Glomerular visceral epithelial cell (primary cell): ENCODE measurements around the gene PAQR8.

ENCODE experiments used
- DNase-seq: peaks from one replicate; pipeline ENCODE4 v3.0.0-alpha.2; 2016; ENCODE audit errors: extremely low spot score

Gene PAQR8, protein sequence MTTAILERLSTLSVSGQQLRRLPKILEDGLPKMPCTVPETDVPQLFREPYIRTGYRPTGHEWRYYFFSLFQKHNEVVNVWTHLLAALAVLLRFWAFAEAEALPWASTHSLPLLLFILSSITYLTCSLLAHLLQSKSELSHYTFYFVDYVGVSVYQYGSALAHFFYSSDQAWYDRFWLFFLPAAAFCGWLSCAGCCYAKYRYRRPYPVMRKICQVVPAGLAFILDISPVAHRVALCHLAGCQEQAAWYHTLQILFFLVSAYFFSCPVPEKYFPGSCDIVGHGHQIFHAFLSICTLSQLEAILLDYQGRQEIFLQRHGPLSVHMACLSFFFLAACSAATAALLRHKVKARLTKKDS

GRCh38 chr6:52361945-52362442 is at the start of gene PAQR8:
Gene PAQR8, plus strand, starts transcription at chr6:52362151. Its CDS starts 41,063 bp downstream, at chr6:52403214.
- peak; percentile 81 for DNase-seq

DNA sequence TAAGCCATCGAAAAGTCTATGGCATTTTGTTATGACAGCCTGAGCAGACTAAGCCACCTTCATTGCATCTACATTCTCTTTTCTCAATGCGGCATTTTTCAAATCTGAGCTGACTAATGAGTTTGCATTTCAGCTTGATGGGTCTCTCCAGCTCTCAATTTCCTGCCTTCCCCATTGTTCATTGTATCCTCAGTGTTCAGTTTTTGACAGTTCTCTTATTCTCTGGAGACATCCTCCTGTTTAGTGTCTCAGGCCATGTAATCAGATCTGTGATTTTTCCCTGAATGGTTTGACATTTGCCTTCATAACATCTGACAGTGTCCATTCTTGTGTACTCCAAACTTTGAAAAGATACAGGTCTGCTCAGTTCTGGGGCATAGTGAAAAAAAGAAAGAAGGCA is 49.5 kb upstream of the PAQR8 start:
- DNase-seq: no peak

DNA sequence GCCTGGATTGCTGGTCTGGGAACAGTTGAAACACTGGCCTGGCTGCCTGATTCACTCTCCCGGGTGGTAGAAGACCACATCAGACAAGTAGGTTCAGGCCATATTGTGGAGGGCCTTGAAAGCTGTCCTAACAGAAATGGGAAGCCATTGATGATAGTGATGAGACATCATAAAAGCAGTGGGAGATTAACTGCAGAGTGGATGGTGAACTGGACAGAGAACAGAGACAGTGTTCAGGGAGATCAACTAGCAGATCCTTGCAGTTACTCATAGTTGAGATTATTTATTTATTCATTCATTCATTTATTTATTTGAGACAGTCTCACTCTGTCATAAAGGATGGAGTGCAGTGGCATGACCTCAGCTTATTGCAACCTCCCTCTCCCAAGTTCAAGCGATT is 47.2 kb upstream of the PAQR8 start:
- no peak for DNase-seq

- DNase-seq: no peak
Measured at GRCh38 chr6:52317211-52317610, 44.7 kb upstream of the PAQR8 start.

GRCh38 chr6:52317841-52318581 is 43.9 kb upstream of the PAQR8 start:
- DNase-seq: peak; percentile 25

GRCh38 chr6:52324189-52324588 is 37.8 kb upstream of the PAQR8 start:
- DNase-seq: no peak

DNA sequence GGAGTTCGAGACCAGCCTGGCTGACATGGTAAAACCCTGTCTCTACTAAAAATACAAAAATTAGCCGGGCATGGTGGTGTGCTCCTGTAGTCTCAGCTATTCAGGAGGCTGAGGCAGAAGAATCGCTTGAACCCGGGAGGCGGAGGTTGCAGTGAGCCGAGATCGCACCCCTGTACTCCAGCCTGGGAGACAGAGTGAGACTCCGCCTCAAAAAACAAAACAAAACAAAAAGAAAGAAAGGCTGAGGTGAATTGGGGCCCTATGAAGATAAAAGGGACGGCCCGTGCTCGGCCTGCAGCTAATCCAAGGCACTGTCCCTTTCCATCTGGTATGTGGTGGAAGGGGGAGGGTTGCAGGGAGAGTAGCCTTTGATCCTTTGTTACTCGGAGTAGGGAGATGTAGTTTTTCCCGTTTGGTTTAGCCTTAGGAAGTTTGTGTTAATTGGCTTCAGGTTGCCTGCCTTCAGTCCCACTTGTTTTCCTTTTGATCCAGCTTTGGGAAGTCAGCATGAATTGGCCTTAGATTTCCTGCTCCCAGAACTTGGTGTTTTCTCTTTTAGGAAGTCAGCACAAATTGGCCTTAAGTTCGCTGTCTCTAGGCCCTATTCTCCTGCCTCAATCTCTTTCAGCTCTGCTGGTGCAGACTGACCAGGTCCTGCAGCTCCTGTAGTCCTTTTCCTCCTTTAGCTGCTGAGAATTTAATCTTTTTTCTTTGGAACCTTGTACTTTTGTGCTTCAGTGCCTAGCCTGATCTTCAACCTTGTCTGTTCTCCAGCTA is 36.1 kb upstream of the PAQR8 start:
- no peak for DNase-seq

DNA sequence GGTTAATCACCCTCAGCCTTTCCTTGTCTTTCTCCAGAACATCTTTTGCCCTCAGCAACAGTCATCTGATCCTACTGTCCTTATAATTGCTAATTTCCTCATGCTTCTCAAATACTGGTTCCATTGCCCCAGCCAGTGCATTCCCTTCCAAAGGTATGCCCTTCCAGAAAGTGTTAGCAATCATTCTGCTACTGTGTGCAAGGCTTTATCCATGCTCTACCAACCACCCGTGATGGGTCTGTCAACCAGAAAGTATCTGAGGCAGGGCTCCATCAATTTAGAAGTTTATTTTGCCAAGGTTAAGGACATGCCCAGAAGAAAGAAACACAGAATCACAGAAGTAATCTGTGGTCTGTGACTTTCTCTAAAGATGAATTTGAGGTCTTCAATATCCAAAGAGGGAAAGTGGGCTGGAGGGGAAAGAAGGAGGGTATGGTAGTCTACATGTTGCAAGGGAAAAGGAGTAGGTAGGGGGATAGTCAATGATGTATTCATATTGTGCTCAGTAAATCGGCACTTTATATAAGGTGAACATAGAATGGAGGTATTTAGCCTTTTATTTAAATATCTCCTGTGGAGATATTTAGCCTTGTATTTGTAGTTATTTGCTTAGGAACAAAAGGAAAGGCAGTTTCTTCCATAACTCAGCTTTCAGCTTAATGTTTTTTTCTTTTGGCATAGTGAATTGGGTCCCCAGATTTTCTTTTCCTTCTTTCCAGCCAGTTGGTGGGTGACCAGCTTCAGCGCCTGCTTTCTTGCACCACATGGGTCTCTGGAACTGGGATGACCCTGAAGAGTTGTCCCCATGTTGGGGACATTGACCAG is 35.2 kb upstream of the PAQR8 start:
- DNase-seq: peak; percentile 24

DNA sequence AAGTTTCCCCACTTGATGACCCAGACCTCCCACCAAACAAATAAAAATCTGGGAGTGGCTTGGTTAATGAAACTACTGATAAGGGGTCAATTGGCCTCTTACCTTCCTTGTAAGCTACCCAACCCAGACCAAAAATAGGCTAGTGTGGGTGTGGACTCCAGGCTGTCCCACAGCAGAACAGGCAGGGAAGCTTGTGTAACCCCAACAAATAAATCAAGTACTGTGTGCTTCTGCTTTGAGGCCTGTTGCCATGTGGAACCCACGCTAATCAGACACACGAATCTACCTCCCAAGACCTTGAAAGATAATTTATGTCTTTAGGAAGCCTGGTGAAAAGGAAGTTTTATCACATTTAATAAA is 33.7 kb upstream of the PAQR8 start:
- DNase-seq: no peak

GRCh38 chr6:52328729-52329128 is 33.2 kb upstream of the PAQR8 start:
- DNase-seq: no peak

- DNase-seq: no peak
Measured at GRCh38 chr6:52330470-52330869, 31.5 kb upstream of the PAQR8 start.

DNA sequence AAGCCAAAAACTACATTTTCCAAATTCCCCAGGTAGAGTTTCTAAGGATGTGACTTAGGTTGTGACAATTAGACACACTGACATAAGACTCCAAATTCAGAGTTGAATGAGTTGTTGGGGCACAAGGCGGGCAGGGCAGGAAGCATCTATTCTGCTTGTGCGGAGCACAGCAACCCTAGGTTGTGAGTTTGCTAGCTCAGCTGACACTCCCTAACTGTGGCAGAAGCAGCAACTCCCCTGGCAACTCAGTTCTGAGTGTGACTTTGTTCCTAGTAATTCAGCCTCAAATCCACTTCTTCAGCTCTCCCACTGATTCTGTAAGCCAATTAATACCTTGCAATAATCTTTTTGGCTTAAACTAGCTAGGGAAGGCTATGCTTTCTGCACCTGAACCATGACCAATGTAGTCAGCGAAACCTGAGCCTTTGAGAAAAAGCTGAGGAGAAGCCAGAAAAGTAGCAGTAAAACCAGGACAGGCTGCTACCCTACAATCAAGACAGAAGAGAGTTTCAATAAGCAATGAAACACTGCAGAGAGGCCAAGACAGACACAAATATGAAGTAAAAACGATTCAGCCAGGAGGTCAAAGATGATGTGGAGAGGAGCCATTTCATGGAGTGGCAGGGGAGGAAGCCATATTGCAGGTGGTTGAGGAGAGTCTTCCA is 30.0 kb upstream of the PAQR8 start:
- no peak for DNase-seq

- DNase-seq: no peak
Measured at GRCh38 chr6:52333840-52334200, 28.1 kb upstream of the PAQR8 start.

GRCh38 chr6:52335576-52335975 is 26.4 kb upstream of the PAQR8 start:
- no peak for DNase-seq

GRCh38 chr6:52336919-52337561 is 24.9 kb upstream of the PAQR8 start:
- DNase-seq: no peak

- DNase-seq: no peak
Measured at GRCh38 chr6:52337633-52338290, 24.2 kb upstream of the PAQR8 start.

DNA sequence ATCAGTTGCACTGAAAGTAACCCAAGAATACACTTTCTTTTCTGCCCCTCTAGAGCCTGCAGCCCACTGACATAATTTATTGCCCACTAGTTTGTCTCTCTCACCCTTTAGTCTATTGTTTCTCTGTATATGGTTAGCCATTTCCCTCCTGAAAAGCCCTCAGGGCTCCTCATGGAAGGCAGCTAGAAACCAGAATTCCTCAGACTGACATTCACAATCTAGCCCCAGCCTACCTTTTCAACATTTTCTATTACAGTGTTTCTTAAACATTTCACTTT is 21.4 kb upstream of the PAQR8 start:
- no peak for DNase-seq

DNA sequence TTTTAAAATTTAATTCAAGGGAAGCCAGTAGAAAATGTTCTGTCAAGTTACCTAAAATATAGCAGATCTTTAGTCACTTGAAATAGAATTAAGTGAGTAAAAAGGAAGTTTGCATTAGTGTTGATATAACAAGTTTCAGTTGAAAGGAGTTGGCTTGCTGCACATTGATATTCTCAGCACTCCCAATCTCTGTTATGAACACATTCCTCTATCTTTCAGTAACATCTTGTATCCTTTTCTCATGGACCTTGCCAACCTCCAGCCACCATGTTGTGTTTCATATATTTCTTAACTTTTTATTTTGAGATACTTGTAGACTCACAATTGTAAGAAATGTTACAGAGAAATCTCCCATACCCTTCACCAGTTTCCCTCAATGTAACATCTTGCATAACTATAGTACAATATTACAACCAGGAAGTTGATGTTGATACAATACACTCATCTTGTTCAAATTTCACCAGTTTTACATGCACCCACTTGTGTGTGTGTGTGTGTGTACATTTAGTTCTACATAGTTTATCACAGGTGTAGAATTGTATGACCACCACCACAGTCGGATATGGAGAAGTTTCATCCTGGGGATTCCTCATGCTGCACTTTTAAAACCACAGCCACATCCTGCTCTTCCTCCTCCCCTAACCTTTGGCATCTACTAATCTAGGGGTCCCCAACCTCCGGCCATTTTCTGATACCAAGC is 20.2 kb upstream of the PAQR8 start:
- no peak for DNase-seq

DNA sequence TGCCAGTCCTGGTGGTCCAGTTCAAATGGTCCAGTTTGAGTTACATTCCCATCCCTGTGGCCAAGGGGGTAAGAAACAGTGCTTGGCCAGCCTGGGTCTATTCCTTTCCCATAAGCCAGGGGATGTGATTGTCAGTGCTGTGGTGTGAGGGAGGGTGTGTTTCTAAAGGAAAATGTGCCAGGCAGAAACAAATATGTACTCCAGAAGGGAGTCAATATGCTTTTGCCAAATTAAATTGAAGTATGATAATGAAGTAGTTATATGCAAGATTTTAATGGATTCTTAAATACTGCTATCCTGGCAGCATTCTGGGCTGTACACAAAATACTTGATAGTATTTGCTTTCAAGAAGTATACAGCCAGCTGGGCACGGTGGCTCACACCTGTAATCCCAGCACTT is 16.6 kb upstream of the PAQR8 start:
- no peak for DNase-seq

GRCh38 chr6:52346503-52346902 is 15.4 kb upstream of the PAQR8 start:
- no peak for DNase-seq
